Naive thymus-derived CD8-positive, alpha-beta T cell (primary cell): Measurements from ENCODE around the gene BCKDHB. TPM values are rescaled to one million over a fixed set of nuclear protein-coding genes. Genes with fewer than 3 reads are reported as not detected.
"Not testable (repeated sequence)": the region's sequence is repeated elsewhere in the genome, so short reads cannot be mapped to it uniquely, and the experiment has no call there.

Source experiments
- ATAC-seq, 2 donors: fragments of 150-1000 bp; cut with Tn5 transposase in 1 of 2; sonication (Bioruptor Pico), chemical (Tn5 transposase) in 1 of 2; 1 replicate in 1 of 2; 2 replicates in 1 of 2; pipeline ENCODE4 v1.10.0; 2021; ENCODE audit warnings: mild to moderate bottlenecking in 2 of 2, moderate library complexity in 2 of 2
- POLR2A ChIA-PET: fragments of 350-600 bp; sonication (Branson Sonifier 250); formaldehyde crosslinking; loops from one replicate; lab custom pipeline; 2021; ENCODE audit warnings: antibody characterized with exemption; lab: Charles Lee
- DNase-seq, 10 donors: peaks; one replicate each; pipeline versions ENCODE4 v3.0.0 to v3.0.0-alpha.2; 2020 to 2022
- H3K27ac Mint-ChIP-seq, 10 donors: one replicate each; pipeline ENCODE4 v1.8.0; 2020 to 2022; ENCODE audit warnings: mild to moderate bottlenecking in 10 of 10, mixed read lengths in 10 of 10, moderate library complexity in 4 of 10, inconsistent platforms in 1 of 10
- H3K27me3 Mint-ChIP-seq, 5 donors: one replicate each; pipeline ENCODE4 v1.8.0; 2021 to 2022; ENCODE audit warnings: mixed read lengths in 5 of 5
- H3K36me3 Mint-ChIP-seq, 3 donors: one replicate each; pipeline ENCODE4 v1.8.0; 2020 to 2022; ENCODE audit warnings: mixed read lengths in 3 of 3, mild to moderate bottlenecking in 2 of 3, inconsistent platforms in 1 of 3
- H3K4me1 Mint-ChIP-seq, 4 donors: one replicate each; pipeline ENCODE4 v1.8.0; 2021 to 2022; ENCODE audit warnings: mixed read lengths in 4 of 4
- H3K4me3 Mint-ChIP-seq, 10 donors: one replicate each; pipeline ENCODE4 v1.8.0; 2020 to 2022; ENCODE audit warnings: mild to moderate bottlenecking in 10 of 10, mixed read lengths in 10 of 10, moderate library complexity in 6 of 10, inconsistent platforms in 1 of 10
- H3K9me3 Mint-ChIP-seq, 9 donors: one replicate each; pipeline ENCODE4 v1.8.0; 2020 to 2022; ENCODE audit warnings: mixed read lengths in 9 of 9, mild to moderate bottlenecking in 3 of 9, inconsistent platforms in 1 of 9, moderate library complexity in 1 of 9
- polyA plus RNA-seq, 3 donors: library from polyadenylated mRNA; unstranded; fragments of 300-500 nt; fragmentation: Illumina TruSeq; gene quantifications; one replicate each; pipeline ENCODE4 v1.2.3, GENCODE V29; 2021
- total RNA-seq, 8 experiments: library from RNA in 2 of 8; stranded (reverse) in 2 of 8; gene quantifications; one replicate each; pipeline ENCODE4 v1.2.3 and lab custom pipeline; 2021 to 2026

Gene BCKDHB
- total and polyA plus RNA-seq, 5 experiments from 2014 or later = 20.1 to 31.4 (median 24.1) TPM

DNA sequence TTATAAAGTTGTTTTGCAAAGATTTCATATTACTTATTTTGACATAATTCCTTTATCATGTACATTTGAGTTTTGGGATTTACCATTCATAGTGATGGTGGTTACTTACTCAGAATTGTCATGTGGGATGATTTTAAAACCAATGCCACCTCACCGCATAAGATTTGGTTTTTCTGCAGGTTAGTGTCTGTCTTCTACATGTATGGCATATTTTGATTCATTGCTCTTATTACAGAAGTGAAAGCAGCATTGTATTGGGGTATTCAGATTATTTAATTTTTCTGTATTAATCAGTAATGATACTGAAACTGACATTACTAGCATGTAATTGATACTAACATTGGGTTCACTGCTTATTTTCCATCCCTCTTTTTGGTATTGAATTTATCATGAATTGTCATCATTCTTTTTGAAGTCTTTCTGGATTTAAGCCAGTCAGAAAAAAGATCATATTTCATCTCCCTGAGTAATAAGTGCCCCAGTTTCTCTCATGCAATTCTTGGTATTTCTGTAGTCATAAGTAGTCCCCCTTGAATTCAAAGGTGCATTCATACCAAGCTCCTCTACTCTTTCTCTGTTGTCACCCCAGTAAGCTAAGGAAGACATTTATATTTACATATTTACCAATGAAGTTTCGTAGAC lies 176.6 kb downstream of the BCKDHB start:
- peaks cover 8 to 10% (median 9%) of the 10 kb centered on the region in 3 donors for H3K36me3 Mint-ChIP-seq
- peak overlapping the region in 1 of 10 donors; percentile 2 for H3K27ac Mint-ChIP-seq
- H3K27me3 Mint-ChIP-seq = no peaks in the 10 kb centered on the region
- H3K9me3 Mint-ChIP-seq = no peaks in the 10 kb centered on the region
- ATAC-seq (no peak), DNase-seq (no peak)
- no peak overlapping the region for H3K4me3 Mint-ChIP-seq
- POLR2A ChIA-PET = no interaction called here
- peaks cover 0 to 5% (median 0%) of the 10 kb centered on the region in 4 donors for H3K4me1 Mint-ChIP-seq

DNA sequence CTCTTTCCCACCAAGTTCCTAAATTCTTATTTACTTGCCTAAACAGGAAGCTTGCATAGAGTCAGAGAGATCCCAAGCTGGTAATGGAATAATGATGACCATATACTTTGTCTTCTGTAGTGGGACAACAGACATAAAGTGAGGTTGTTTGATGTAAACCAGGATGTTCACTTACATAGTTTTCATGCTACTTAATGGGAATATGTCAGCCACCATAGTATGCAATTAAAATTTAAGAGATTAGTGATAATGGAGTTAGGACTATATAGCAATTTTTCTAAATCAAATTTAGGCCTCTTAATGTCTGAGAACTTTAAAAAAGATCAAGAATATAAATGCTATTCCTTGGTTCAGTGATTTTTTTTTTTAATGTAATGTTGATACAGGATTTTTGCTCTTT lies 180.6 kb downstream of the BCKDHB start:
- Mint-ChIP-seq H3K36me3 (peaks cover 6 to 24% (median 13%) of the 10 kb centered on the region in 3 donors), H3K27ac (no peak overlapping the region), H3K9me3 (peaks cover 0 to 16% (median 3%) of the 10 kb centered on the region in 9 donors), H3K4me1 (no peaks in the 10 kb centered on the region), H3K27me3 (no peaks in the 10 kb centered on the region), H3K4me3 (no peak overlapping the region)
- no peak for ATAC-seq
- POLR2A ChIA-PET = no interaction called here
- DNase-seq = no peak

DNA sequence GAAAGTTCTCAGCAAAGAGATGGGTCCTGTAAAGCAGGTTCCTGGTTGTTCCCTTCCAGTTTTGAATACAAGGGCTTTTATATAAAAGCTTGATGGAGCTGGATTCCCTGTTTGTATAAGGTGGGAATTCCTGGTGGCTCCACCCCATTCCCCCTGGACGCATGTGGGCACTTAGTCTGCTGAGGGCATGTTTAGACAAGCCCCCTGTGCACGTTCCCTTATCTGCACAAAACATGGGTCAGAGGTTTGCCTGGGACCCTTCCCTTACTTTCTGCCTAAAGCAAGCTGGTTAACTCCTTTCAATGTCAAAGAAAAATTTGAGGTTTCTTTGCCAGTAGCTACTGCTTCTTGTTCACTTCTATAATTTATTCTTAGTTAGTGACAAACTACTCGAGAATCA lies 181.1 kb downstream of the BCKDHB start:
- DNase-seq (no peak), ATAC-seq (no peak)
- peaks cover 6 to 29% (median 18%) of the 10 kb centered on the region in 3 donors for H3K36me3 Mint-ChIP-seq
- H3K27ac Mint-ChIP-seq = no peak overlapping the region
- POLR2A ChIA-PET = no interaction called here
- no peak overlapping the region for H3K4me3 Mint-ChIP-seq
- H3K27me3 Mint-ChIP-seq = no peaks in the 10 kb centered on the region
- H3K9me3 Mint-ChIP-seq = peaks cover 0 to 21% (median 7%) of the 10 kb centered on the region in 9 donors
- no peaks in the 10 kb centered on the region for H3K4me1 Mint-ChIP-seq

DNA sequence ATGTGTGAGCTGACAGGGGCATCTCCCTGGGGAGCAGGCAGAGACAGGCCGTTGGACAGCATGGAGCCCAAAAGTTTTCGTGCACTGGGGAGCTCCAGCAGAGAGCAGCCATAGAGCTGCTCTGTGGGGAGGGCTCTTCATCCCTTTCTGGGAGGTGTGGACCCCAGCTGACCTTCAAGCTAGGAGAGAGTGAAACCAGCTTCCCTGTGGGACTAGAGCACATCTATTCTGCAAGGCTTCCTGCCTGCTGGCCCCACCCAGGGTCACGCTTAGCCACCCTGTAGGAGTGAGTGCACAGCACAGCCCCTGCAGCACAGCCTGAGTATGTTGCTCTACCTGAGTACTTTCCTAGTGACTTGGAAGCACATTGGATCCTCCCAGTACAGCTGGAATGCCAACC lies 183.3 kb downstream of the BCKDHB start:
- no peaks in the 10 kb centered on the region for H3K27me3 Mint-ChIP-seq
- H3K9me3 Mint-ChIP-seq = peaks cover 4 to 42% (median 26%) of the 10 kb centered on the region in 9 donors
- DNase-seq (no peak), ATAC-seq (no peak)
- H3K4me1 Mint-ChIP-seq = no peaks in the 10 kb centered on the region
- no peak overlapping the region for H3K4me3 Mint-ChIP-seq
- POLR2A ChIA-PET = no interaction called here
- peaks cover 11 to 49% (median 33%) of the 10 kb centered on the region in 3 donors for H3K36me3 Mint-ChIP-seq
- no peak overlapping the region for H3K27ac Mint-ChIP-seq

DNA sequence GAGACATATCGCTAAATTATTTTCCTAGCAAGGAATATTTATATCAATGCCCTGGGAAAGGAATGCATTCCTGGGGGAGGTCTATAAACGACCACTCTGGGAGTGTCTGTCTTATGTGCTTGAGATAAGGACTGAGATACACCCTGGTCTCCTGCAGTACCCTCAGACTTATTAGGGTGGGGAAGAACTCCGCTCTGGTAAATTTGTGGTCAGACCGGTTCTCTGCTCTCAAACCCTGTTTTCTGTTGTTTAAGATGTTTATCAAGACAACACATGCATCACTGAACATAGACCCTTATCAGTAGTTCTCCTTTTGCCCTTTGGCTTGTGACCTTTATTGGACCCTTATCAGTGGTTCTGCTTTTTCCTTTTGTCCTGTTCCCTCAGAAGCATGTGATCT lies 188.1 kb downstream of the BCKDHB start:
- H3K9me3 Mint-ChIP-seq = peaks cover 9 to 58% (median 34%) of the 10 kb centered on the region in 9 donors
- POLR2A ChIA-PET, H3K4me1 Mint-ChIP-seq, H3K4me3 Mint-ChIP-seq, H3K27ac Mint-ChIP-seq, H3K27me3 Mint-ChIP-seq, ATAC-seq: not testable (repeated sequence)
- peak in 1 of 10 donors; percentile 2 for DNase-seq
- peaks cover 25 to 63% (median 32%) of the 10 kb centered on the region in 3 donors for H3K36me3 Mint-ChIP-seq

DNA sequence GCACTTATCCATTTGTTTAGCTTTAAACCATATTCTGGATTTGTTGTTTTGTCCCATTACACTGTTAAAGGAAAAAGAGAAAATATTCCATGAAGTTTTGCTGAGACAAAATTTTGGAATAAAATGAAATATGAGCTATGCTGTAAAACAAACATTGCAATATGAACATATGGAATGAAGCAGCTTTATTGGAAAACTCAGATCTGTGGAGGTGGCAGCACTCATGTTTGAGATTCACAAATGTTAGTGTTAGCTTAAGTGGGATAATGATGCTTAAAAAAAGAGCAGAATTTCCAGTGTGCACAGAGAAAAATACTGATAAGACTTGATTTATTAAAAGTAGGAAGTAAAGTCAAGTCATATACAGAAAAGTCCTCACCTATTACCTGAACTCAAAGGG lies 196.2 kb downstream of the BCKDHB start:
- Mint-ChIP-seq H3K4me1 (peaks cover 0 to 2% (median 0%) of the 10 kb centered on the region in 4 donors), H3K27me3 (no peaks in the 10 kb centered on the region), H3K36me3 (peaks cover 6 to 24% (median 7%) of the 10 kb centered on the region in 3 donors), H3K9me3 (peaks cover 0 to 16% (median 6%) of the 10 kb centered on the region in 9 donors), H3K27ac (no peak overlapping the region), H3K4me3 (no peak overlapping the region)
- ATAC-seq = no peak
- POLR2A ChIA-PET = interaction anchor here (0.6 kb wide), 1 partner anchor 16 kb away, joined by 6 read pairs; no protein-coding TSS in a partner anchor
- no peak for DNase-seq

DNA sequence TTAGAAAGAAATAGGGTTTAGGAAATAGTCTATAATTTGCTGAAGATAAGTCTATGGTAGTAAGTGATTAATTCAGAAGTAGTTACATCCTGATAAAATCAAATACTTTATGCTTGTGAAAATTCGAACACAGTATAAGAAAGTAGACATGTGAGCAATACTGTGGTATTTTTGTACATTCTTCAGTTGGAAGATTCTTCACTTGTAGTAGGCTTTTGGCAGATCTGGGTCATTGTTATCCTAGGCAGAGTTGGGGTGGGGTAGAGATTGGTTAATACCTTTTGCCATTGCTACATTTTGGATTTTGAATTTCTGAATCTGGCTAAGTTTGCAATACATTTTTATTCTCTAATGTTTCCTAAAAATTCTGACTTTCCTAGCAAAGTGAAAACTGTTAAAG lies 197.5 kb downstream of the BCKDHB start:
- no peak for DNase-seq
- POLR2A ChIA-PET = no interaction called here
- H3K27ac Mint-ChIP-seq = no peak overlapping the region

DNA sequence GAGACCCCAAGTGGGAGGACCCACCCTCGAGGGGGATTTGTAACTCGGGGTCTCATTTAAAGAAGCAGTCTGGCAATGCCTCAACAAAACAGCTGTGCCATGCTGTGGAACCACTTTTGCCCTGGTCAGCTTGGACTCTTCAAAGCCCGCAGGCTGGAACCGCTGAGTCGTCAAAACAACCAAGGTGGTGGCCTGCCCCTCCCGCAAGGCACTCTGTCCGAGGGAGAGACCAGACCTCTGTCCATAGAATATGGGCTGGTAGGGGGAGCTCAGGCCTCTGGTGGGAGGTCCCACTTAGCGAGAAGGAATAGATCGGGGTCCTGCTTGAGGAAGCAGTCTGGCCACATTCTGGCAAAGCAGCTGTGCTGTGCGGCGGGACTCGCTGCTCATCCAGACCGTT lies 208.1 kb downstream of the BCKDHB start:
- POLR2A ChIA-PET = no interaction called here
- no peak for ATAC-seq
- Mint-ChIP-seq H3K27ac (no peak overlapping the region), H3K9me3 (peaks cover 5 to 32% (median 11%) of the 10 kb centered on the region in 9 donors), H3K4me3 (no peak overlapping the region), H3K27me3 (no peaks in the 10 kb centered on the region), H3K36me3 (peaks cover 22 to 43% (median 24%) of the 10 kb centered on the region in 3 donors), H3K4me1 (peaks cover 0 to 5% (median 0%) of the 10 kb centered on the region in 4 donors)
- DNase-seq = no peak

More for the DNA sequence above, 197.5 kb downstream of the BCKDHB start:
- Mint-ChIP-seq H3K9me3 (peaks cover 0 to 16% (median under 1%) of the 10 kb centered on the region in 9 donors), H3K27me3 (no peaks in the 10 kb centered on the region), H3K4me3 (no peak overlapping the region), H3K4me1 (no peaks in the 10 kb centered on the region), H3K36me3 (peaks cover 0 to 22% (median 6%) of the 10 kb centered on the region in 3 donors)
- ATAC-seq = no peak

DNA sequence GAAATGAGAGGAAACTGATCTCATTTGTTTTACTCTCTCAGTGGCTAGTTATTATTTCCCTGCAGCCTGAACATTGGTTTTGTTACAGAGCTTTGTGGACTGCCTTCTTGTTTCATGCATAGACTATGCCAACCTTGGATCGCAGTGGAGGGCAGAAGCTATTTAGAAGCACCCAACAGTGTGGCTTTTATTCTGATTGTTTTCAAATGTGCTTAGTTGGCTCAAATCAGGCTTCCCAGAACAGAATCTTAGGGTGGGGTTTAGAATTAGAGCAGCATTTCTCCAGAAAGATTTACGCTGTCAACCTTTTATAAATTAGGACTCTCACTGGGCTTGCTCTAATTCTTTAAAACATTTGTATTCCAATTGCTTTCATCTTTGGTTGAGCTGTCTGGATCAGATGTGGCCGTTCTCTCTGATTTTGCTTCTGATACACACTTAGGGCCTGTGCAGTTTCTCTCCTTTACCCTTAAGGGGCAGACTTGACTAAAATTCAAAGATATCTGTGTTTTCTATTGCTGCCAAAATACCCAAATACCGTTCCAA lies 210.3 kb downstream of the BCKDHB start:
- H3K36me3 Mint-ChIP-seq = peaks cover 6 to 20% (median 11%) of the 10 kb centered on the region in 3 donors
- no peak for DNase-seq
- no peak for ATAC-seq
- no peak overlapping the region for H3K4me3 Mint-ChIP-seq
- H3K4me1 Mint-ChIP-seq = peaks cover 0 to 5% (median 0%) of the 10 kb centered on the region in 4 donors
- H3K27ac Mint-ChIP-seq = no peak overlapping the region
- no peaks in the 10 kb centered on the region for H3K27me3 Mint-ChIP-seq
- peaks cover 0 to 22% (median 10%) of the 10 kb centered on the region in 9 donors for H3K9me3 Mint-ChIP-seq
- POLR2A ChIA-PET = no interaction called here

DNA sequence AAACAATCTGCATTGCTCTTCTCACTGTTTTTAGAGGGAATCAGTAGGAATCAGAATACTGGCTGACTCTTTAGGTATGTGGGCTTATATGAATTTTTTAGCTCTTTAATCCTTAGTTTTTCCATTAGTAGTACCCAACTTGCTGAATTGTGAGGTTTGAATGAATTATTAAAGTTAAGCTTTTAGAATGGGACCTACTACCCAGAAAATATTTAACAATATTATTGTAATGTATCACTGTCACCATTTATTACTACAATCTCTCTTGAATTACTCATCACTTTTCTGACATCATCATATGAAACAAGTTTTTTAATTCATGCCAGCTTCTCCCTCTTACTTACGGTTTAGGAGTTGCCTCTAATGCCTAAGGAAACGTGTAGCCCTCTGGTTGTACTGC lies 212.7 kb downstream of the BCKDHB start:
- no peak overlapping the region for H3K27ac Mint-ChIP-seq
- peaks cover 0 to 4% (median 4%) of the 10 kb centered on the region in 3 donors for H3K36me3 Mint-ChIP-seq
- peaks cover 0 to under 1% (median 0%) of the 10 kb centered on the region in 9 donors for H3K9me3 Mint-ChIP-seq
- POLR2A ChIA-PET = no interaction called here
- DNase-seq (no peak), ATAC-seq (no peak)
- H3K4me3 Mint-ChIP-seq = no peak overlapping the region
- H3K4me1 Mint-ChIP-seq = peaks cover 0 to 2% (median 0%) of the 10 kb centered on the region in 4 donors
- no peaks in the 10 kb centered on the region for H3K27me3 Mint-ChIP-seq

DNA sequence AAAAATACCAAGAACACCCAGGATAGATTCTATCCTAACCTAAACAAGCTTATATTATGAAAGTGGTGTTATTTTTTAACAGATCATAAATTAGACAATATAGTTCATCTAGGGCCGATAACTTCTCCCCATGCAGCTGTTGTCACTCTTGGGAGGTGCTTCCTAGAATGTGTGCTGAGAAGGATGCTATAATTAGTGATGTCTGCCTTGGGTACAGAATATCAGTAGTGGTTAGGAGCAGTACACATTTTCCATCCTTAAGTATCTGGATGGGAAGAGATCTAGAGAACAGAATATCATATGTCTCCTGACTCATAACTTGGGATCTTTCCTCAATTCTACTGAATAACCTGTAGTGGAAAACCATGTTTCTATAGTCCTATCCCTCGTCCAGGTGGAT lies 214.5 kb downstream of the BCKDHB start:
- Mint-ChIP-seq H3K27me3 (no peaks in the 10 kb centered on the region), H3K9me3 (no peaks in the 10 kb centered on the region), H3K27ac (no peak overlapping the region), H3K4me3 (no peak overlapping the region), H3K36me3 (peaks cover 0 to 5% (median 0%) of the 10 kb centered on the region in 3 donors), H3K4me1 (peaks cover 0 to 4% (median 0%) of the 10 kb centered on the region in 4 donors)
- ATAC-seq (no peak), DNase-seq (no peak)
- POLR2A ChIA-PET = no interaction called here

DNA sequence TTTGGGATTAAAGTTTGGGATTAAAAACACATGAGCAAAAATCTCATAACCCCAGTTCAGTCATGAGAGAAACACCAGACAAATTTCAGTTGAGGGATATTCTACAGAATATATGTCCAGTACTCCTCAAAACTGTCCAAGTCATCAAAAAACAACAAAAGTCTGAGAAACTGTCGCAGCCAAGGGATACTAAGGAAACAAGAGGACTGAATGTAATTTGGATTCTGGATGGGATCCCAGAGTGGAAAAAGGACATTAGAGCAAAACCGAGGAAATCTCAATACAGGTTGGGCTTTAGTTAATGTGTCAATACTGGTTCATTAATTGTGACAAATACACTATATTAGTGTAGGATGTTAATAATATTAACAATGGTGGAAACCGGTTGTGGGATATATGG lies 219.3 kb downstream of the BCKDHB start:
- H3K9me3 Mint-ChIP-seq = no peaks in the 10 kb centered on the region
- ATAC-seq = no peak
- POLR2A ChIA-PET = no interaction called here
- peaks cover 0 to 7% (median 2%) of the 10 kb centered on the region in 4 donors for H3K4me1 Mint-ChIP-seq
- DNase-seq = no peak
- no peak overlapping the region for H3K4me3 Mint-ChIP-seq
- peaks cover 0 to 10% (median 10%) of the 10 kb centered on the region in 3 donors for H3K36me3 Mint-ChIP-seq
- H3K27ac Mint-ChIP-seq = no peak overlapping the region
- H3K27me3 Mint-ChIP-seq = no peaks in the 10 kb centered on the region

DNA sequence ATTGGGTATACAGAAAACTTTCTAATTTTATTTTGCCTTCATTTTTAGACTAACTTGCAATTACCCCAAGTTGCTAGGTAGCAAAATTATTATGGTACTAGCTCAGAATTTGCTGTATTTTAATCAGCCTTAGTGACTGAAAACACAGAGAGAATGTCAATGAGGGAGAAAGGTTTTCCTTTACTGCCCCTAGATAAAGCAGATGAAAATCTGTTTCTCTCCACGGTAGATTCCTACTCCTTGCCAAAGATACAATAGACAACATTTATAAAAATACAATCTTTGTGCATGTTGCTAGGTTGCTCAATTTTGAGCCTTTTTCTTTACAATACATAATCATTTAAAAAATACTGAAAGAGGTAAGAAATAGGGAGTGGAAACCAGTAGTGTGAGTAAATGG lies 222.2 kb downstream of the BCKDHB start:
- DNase-seq (no peak), ATAC-seq (no peak)
- Mint-ChIP-seq H3K4me1 (peaks cover 0 to 7% (median 2%) of the 10 kb centered on the region in 4 donors), H3K36me3 (peaks cover 0 to 10% (median 10%) of the 10 kb centered on the region in 3 donors), H3K4me3 (no peak overlapping the region), H3K9me3 (no peaks in the 10 kb centered on the region), H3K27ac (no peak overlapping the region), H3K27me3 (no peaks in the 10 kb centered on the region)
- POLR2A ChIA-PET = no interaction called here
